Measurements from ENCODE around the gene AKAP13. TPM values are rescaled to one million over a fixed set of nuclear protein-coding genes. Genes with fewer than 3 reads are reported as not detected.

The AKAP13 gene
- total RNA-seq, 1 donor from 2014 or later = 238 TPM

- no peak for DNase-seq (ENCODE audit: low spot score)
Measured at GRCh38 chr15:85768595-85769168, 388.3 kb downstream of the AKAP13 start.

GRCh38 chr15:85769182-85769900 is 388.9 kb downstream of the AKAP13 start:
- DNase-seq (ENCODE audit: low spot score) (no peak), ATAC-seq (no peak)
- intact Hi-C loops (cut with DNase I) = no loop called here

More at GRCh38 chr15:85768595-85769168, 388.3 kb downstream of the AKAP13 start:
- intact Hi-C loops (cut with DNase I) = no loop called here
- no peak for ATAC-seq

- intact Hi-C loops (cut with DNase I) = no loop called here
- ATAC-seq (no peak), DNase-seq (ENCODE audit: low spot score) (no peak)
Measured at GRCh38 chr15:85770096-85771041, 390.0 kb downstream of the AKAP13 start.

GRCh38 chr15:85771271-85771670 is 390.9 kb downstream of the AKAP13 start:
- intact Hi-C loops (cut with DNase I) = no loop called here
- peak; percentile 26 for ATAC-seq
- DNase-seq (ENCODE audit: low spot score) = no peak

GRCh38 chr15:85771781-85772445 is 391.5 kb downstream of the AKAP13 start:
- ATAC-seq (peak; percentile 90), DNase-seq (ENCODE audit: low spot score) (peak; percentile 82)
- intact Hi-C loops (cut with DNase I) = no loop called here

- no peak for DNase-seq (ENCODE audit: low spot score)
- intact Hi-C loops (cut with DNase I) = no loop called here
- ATAC-seq = no peak
Measured at GRCh38 chr15:85772668-85773067, 392.3 kb downstream of the AKAP13 start.

GRCh38 chr15:85773249-85773648 is 392.8 kb downstream of the AKAP13 start:
- intact Hi-C loops (cut with DNase I) = no loop called here
- no peak for ATAC-seq
- DNase-seq (ENCODE audit: low spot score) = no peak

GRCh38 chr15:85773970-85774369 is 393.6 kb downstream of the AKAP13 start:
- intact Hi-C loops (cut with DNase I) = no loop called here
- ATAC-seq (no peak), DNase-seq (ENCODE audit: low spot score) (no peak)

- ATAC-seq (peak; percentile 69), DNase-seq (ENCODE audit: low spot score) (no peak)
- intact Hi-C loops (cut with DNase I) = no loop called here
Measured at GRCh38 chr15:85777250-85778106, 397.1 kb downstream of the AKAP13 start.

GRCh38 chr15:85778107-85778776 is 397.8 kb downstream of the AKAP13 start:
- ATAC-seq (peak; percentile 25), DNase-seq (ENCODE audit: low spot score) (no peak)
- intact Hi-C loops (cut with DNase I) = no loop called here

GRCh38 chr15:85779249-85779648 is 398.8 kb downstream of the AKAP13 start:
- ATAC-seq (no peak), DNase-seq (ENCODE audit: low spot score) (no peak)
- intact Hi-C loops (cut with DNase I) = no loop called here

- ATAC-seq (peak; percentile 27), DNase-seq (ENCODE audit: low spot score) (no peak)
- intact Hi-C loops (cut with DNase I) = no loop called here
Measured at GRCh38 chr15:85780225-85780985, 400.0 kb downstream of the AKAP13 start.

GRCh38 chr15:85781099-85781498 is 400.7 kb downstream of the AKAP13 start:
- peak; percentile 31 for ATAC-seq
- intact Hi-C loops (cut with DNase I) = no loop called here
- no peak for DNase-seq (ENCODE audit: low spot score)

GRCh38 chr15:85782064-85782463 is 401.7 kb downstream of the AKAP13 start:
- DNase-seq (ENCODE audit: low spot score) (no peak), ATAC-seq (no peak)
- intact Hi-C loops (cut with DNase I) = no loop called here

- no peak for DNase-seq (ENCODE audit: low spot score)
- ATAC-seq = peak; percentile 53
- intact Hi-C loops (cut with DNase I) = no loop called here
Measured at GRCh38 chr15:85785887-85786780, 405.7 kb downstream of the AKAP13 start.

GRCh38 chr15:85786781-85787114 is 406.3 kb downstream of the AKAP13 start:
- no peak for DNase-seq (ENCODE audit: low spot score)
- intact Hi-C loops (cut with DNase I) = no loop called here
- ATAC-seq = no peak
